Lung (tissue), 12 donors: Measurements from ENCODE around the gene ASAP3. TPM values are rescaled to one million over a fixed set of nuclear protein-coding genes. Genes with fewer than 3 reads are reported as not detected.

ENCODE experiments used
- ATAC-seq: fragments of 200-7000 bp; cut with Tn5 transposase; one replicate; pipeline ENCODE4 v1.9.1; 2020; ENCODE audit warnings: moderate number of reproducible peaks; ENCODE audit not compliant: insufficient read depth, low FRiP score
- DNase-seq, 3 donors: peaks; one replicate each; pipeline ENCODE4 v3.0.0-alpha.2; 2013 to 2017
- H3K27ac ChIP-seq, 2 donors: one replicate each; pipeline ENCODE4 v1.5.1; 2013; ENCODE audit warnings: mild to moderate bottlenecking in 2 of 2, moderate library complexity in 2 of 2, control low read depth in 1 of 2, inconsistent platforms in 1 of 2, low read depth in 1 of 2, low read length in 1 of 2
- H3K27me3 ChIP-seq, 3 donors: one replicate each; pipeline ENCODE4 v1.5.1; 2013; ENCODE audit warnings: low read length in 2 of 3; ENCODE audit not compliant: control insufficient read depth in 3 of 3, insufficient read depth in 3 of 3
- H3K36me3 ChIP-seq, 4 donors: one replicate each; pipeline ENCODE4 v1.5.1; 2013; ENCODE audit warnings: low read length in 4 of 4, mild to moderate bottlenecking in 1 of 4, moderate library complexity in 1 of 4; ENCODE audit not compliant: control insufficient read depth in 4 of 4, insufficient read depth in 4 of 4
- H3K4me1 ChIP-seq, 5 donors: one replicate each; pipeline ENCODE4 v1.5.1; 2013; ENCODE audit warnings: low read length in 5 of 5, mild to moderate bottlenecking in 2 of 5, moderate library complexity in 1 of 5; ENCODE audit not compliant: control insufficient read depth in 5 of 5, insufficient read depth in 5 of 5
- H3K4me3 ChIP-seq: one replicate; pipeline ENCODE4 v1.5.1; 2013; ENCODE audit warnings: mild to moderate bottlenecking, control low read depth, moderate library complexity
- H3K9ac ChIP-seq, 2 donors: one replicate each; pipeline ENCODE4 v1.5.1; 2013; ENCODE audit warnings: low read length in 2 of 2, control low read depth in 1 of 2; ENCODE audit not compliant: insufficient read depth in 1 of 2
- H3K9me3 ChIP-seq, 4 donors: one replicate each; pipeline ENCODE4 v1.5.1; 2013; ENCODE audit warnings: low read length in 3 of 4, mild to moderate bottlenecking in 1 of 4, moderate library complexity in 1 of 4; ENCODE audit not compliant: control insufficient read depth in 4 of 4, insufficient read depth in 3 of 4
- WGBS, 2 donors: extraction: QIAGEN DNeasy Blood & Tissue Kit; methylation state at CpG; one replicate each; pipeline ENCODE4 v1.1.7; 2013; 5-methylcytosine and 5-hydroxymethylcytosine counted together
- polyA plus RNA-seq, 2 donors: library from polyadenylated mRNA; stranded (reverse); fragments of 200-250 nt; gene quantifications; one replicate each; pipeline ENCODE4 v1.2.1, GENCODE V29; 2013
- total RNA-seq, 2 donors: library from RNA; depleted of rRNA in 1 of 2; stranded (reverse); fragments of >200 nt in 1 of 2; gene quantifications; one replicate each; pipeline ENCODE4 v1.2.1, GENCODE V29; 2014 to 2021
- TF ChIP-seq, protein P1 (sequence below): IDR thresholded peaks from 2 replicates; pipeline ENCODE4 v1.5.1; 2012; ENCODE audit warnings: mild to moderate bottlenecking; ENCODE audit errors: control extremely low read depth, extremely low read depth
- donor health status: control.
- donor health status: control.
- donor health status: Bipolar disorder and iron deficiency.
- donor health status: healthy.
- donor health status: DM: yes; HTN: yes; CAD: no.

ASAP3 gene
- total and polyA plus RNA-seq, 4 donors, result 16.9 to 38.1 (median 30.0) TPM

DNA sequence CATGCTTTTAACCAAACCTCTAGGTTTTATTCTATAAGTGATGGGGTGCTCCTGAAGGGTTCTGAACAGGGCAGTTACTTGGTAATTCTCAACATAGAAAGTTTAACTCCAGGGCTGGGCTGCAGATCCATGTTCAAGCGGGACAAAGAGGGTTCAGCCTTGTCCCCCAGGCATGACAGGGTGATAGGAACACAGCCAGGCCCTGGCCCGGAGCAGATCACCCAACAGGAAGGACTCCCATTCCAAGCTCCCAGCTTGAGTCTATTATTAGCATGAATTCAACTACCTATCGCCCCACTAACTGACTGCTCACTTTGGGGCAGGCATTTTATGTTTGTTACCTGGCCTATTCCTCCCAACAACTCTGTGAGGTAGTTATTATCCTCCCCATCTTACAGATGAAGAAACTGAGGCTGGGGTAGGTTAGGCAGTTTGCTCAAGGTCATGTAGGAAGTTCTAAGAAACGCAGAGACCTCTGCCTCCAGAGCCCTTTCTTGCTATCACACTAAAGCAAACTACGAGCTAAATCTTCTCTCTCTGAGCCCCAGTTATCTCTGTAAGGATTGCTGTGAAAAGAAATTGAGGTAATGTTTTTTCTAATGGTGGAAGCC is 14.5 kb downstream of the ASAP3 start:
- Histone ChIP-seq H3K27me3 (no peaks in the 10 kb centered on the region), H3K9me3 (no peaks in the 10 kb centered on the region), H3K4me1 (peaks cover 0 to 12% (median 10%) of the 10 kb centered on the region in 5 donors), H3K36me3 (peaks cover 0 to 2% (median 0%) of the 10 kb centered on the region in 4 donors), H3K4me3 (no peak overlapping the region), H3K27ac (no peak overlapping the region), H3K9ac (no peak overlapping the region)
- WGBS, 2 donors, result 67 to 81% methylated on average over 5 of the region's 5 CpGs
- TF ChIP-seq, protein P1, sequence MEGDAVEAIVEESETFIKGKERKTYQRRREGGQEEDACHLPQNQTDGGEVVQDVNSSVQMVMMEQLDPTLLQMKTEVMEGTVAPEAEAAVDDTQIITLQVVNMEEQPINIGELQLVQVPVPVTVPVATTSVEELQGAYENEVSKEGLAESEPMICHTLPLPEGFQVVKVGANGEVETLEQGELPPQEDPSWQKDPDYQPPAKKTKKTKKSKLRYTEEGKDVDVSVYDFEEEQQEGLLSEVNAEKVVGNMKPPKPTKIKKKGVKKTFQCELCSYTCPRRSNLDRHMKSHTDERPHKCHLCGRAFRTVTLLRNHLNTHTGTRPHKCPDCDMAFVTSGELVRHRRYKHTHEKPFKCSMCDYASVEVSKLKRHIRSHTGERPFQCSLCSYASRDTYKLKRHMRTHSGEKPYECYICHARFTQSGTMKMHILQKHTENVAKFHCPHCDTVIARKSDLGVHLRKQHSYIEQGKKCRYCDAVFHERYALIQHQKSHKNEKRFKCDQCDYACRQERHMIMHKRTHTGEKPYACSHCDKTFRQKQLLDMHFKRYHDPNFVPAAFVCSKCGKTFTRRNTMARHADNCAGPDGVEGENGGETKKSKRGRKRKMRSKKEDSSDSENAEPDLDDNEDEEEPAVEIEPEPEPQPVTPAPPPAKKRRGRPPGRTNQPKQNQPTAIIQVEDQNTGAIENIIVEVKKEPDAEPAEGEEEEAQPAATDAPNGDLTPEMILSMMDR, result no peak
- ATAC-seq (no peak), DNase-seq (no peak)

DNA sequence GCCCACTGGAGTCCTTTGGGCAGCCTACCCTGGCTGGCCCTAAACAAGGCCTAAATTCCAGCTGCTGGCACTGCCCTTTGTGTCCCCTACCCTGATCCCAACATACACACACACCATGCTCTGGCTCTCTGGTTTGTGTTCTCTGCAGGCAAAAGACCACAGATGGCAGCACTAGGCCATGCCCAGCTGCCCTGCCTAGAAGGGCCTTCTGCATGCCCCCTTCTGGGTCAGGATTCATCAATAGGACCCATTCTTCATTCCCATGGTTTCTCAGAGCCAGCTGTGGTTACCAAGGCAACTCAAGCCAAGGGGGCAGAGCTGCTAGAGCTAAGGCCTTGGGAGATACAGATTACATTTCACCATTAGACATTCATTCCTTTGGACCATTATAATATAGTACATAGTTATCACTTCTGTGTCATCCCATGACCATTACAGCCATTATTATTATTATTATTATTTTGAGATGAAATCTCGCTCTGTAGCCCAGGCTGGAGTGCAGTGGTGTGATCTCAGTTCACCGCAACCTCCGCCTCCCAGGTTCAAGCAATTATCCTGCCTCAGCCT is 17.5 kb downstream of the ASAP3 start:
- no peaks in the 10 kb centered on the region for H3K27me3 ChIP-seq
- H3K27ac ChIP-seq, result no peak overlapping the region
- H3K4me3 ChIP-seq, result no peak overlapping the region
- peaks cover 0 to 12% (median 10%) of the 10 kb centered on the region in 5 donors for H3K4me1 ChIP-seq
- no peak for ATAC-seq
- DNase-seq, result no peak
- H3K36me3 ChIP-seq, result peaks cover 0 to 2% (median 0%) of the 10 kb centered on the region in 4 donors
- WGBS, 2 donors, result 97 to 99% methylated on average over 3 of the region's 3 CpGs
- TF ChIP-seq, protein P1, result no peak
- no peaks in the 10 kb centered on the region for H3K9me3 ChIP-seq
- no peak overlapping the region for H3K9ac ChIP-seq

DNA sequence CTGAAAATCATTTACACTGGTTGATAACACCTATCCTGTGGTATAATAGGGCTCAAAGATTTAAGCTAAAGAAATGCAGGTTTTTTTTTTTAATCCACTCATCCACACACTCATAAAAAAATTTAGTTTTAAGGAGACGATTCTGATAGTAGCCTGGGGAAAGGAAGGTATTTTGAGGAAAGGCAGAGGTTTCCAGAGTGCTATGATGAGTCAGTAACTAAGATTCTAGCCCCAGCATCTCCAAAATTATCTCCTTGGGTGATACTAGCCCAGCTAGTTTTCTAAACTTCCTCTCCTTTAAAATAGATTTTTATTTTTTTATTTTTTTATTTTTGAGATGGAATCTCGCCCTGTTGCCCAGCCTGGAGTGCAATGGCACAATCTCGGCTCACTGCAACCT is 20.7 kb downstream of the ASAP3 start:
- Histone ChIP-seq H3K27ac (no peak overlapping the region), H3K27me3 (no peaks in the 10 kb centered on the region), H3K9ac (no peak overlapping the region), H3K4me3 (no peak overlapping the region), H3K36me3 (peaks cover 0 to 2% (median 0%) of the 10 kb centered on the region in 4 donors), H3K4me1 (peaks cover 0 to 3% (median 0%) of the 10 kb centered on the region in 5 donors), H3K9me3 (no peaks in the 10 kb centered on the region)
- TF ChIP-seq, protein P1, result no peak
- 87 to 90% methylated on average over 3 of the region's 3 CpGs for WGBS, 2 donors
- no peak for ATAC-seq
- no peak for DNase-seq
